ENCODE results near the gene MAPK11.

MAPK11 gene

DNA sequence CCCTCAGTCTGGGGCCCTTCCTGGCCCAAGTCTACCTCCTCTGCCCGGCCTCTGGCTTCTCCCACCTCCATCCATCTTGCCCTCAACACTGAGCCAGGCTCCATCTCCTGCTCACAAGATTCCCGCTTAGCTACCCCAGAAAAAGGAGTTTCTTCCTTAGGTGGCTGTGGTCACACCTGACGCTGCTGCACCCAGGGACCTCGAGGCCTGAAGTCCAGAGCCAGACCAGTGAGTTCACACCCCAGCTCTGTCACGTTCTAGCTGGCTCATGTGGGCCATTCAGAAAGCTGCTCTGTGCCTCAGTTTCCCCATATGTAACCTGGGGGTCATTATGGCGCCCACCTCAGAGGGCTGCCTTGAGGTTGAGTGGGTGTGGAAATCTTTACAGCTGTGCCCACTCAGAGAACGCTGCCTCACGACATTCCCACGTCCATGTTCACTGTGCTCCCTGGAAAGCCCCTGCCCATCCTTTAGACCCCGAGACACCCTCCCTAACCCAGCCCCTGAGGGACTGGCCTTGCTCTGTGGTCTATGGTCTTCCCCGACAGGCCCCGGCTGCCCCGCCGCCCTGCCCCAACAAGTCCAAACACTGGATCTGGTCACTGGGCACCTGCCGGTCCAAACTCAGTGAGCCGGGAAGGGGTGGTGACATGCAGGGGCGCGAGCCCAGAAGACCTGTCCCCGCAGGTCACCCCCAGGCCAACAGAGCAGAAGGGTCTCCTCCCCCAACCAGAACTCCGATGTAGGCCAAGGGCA, 27.5 kb upstream of the MAPK11 start:
- H3K79me2 ChIP-seq (ENCODE audit: low read length): peaks cover 85% of the 10 kb centered on the region
- H3K4me2 ChIP-seq (ENCODE audit: low read length): no peak overlapping the region
- no peak overlapping the region for H3K4me3 ChIP-seq (ENCODE audit: low read length)

GRCh38 chr22:50296658-50297490, 26.7 kb upstream of the MAPK11 start:
- H3K27ac ChIP-seq (ENCODE audit: low read length): no peak overlapping the region
- TF ChIP-seq, protein P1, sequence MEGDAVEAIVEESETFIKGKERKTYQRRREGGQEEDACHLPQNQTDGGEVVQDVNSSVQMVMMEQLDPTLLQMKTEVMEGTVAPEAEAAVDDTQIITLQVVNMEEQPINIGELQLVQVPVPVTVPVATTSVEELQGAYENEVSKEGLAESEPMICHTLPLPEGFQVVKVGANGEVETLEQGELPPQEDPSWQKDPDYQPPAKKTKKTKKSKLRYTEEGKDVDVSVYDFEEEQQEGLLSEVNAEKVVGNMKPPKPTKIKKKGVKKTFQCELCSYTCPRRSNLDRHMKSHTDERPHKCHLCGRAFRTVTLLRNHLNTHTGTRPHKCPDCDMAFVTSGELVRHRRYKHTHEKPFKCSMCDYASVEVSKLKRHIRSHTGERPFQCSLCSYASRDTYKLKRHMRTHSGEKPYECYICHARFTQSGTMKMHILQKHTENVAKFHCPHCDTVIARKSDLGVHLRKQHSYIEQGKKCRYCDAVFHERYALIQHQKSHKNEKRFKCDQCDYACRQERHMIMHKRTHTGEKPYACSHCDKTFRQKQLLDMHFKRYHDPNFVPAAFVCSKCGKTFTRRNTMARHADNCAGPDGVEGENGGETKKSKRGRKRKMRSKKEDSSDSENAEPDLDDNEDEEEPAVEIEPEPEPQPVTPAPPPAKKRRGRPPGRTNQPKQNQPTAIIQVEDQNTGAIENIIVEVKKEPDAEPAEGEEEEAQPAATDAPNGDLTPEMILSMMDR (IDR thresholded peaks at IDR 0.05; ENCODE audit: low read depth, low read length): no peak
- no peak for TF ChIP-seq EZH2phosphoT487 (IDR thresholded peaks at IDR 0.05; ENCODE audit: low read depth)
- no peaks in the 10 kb centered on the region for H3K9me3 ChIP-seq (ENCODE audit: insufficient read depth, low read length)
- peaks cover 83% of the 10 kb centered on the region for H3K79me2 ChIP-seq (ENCODE audit: low read length)
- H2AFZ ChIP-seq (ENCODE audit: low read depth, low read length): no peak overlapping the region
- H4K20me1 ChIP-seq (ENCODE audit: insufficient read depth, low read length): peaks cover 70% of the 10 kb centered on the region
- H3K27me3 ChIP-seq (ENCODE audit: low read depth, low read length): no peaks in the 10 kb centered on the region
- no peak overlapping the region for H3K9ac ChIP-seq (ENCODE audit: low read length)
- H3K4me2 ChIP-seq (ENCODE audit: low read length): no peak overlapping the region
- H3K36me3 ChIP-seq (replicated peaks; ENCODE audit: low read depth, low read length): no peaks in the 10 kb centered on the region
- peaks cover 32% of the 10 kb centered on the region for H3K4me1 ChIP-seq (ENCODE audit: low read length)
- H3K4me3 ChIP-seq (ENCODE audit: low read length): no peak overlapping the region

More for the DNA sequence above, 27.5 kb upstream of the MAPK11 start:
- TF ChIP-seq, protein P1 (IDR thresholded peaks at IDR 0.05; ENCODE audit: low read depth, low read length): no peak
- no peak for TF ChIP-seq EZH2phosphoT487 (IDR thresholded peaks at IDR 0.05; ENCODE audit: low read depth)
- Histone ChIP-seq H3K27ac (ENCODE audit: low read length) (no peak overlapping the region), H3K27me3 (ENCODE audit: low read depth, low read length) (no peaks in the 10 kb centered on the region), H3K9me3 (ENCODE audit: insufficient read depth, low read length) (no peaks in the 10 kb centered on the region), H2AFZ (ENCODE audit: low read depth, low read length) (no peak overlapping the region), H4K20me1 (ENCODE audit: insufficient read depth, low read length) (peaks cover 71% of the 10 kb centered on the region), H3K36me3 (replicated peaks; ENCODE audit: low read depth, low read length) (no peaks in the 10 kb centered on the region), H3K4me1 (ENCODE audit: low read length) (peaks cover 32% of the 10 kb centered on the region), H3K9ac (ENCODE audit: low read length) (no peak overlapping the region)

- H3K36me3 ChIP-seq (replicated peaks; ENCODE audit: low read depth, low read length): no peaks in the 10 kb centered on the region
- peaks cover 32% of the 10 kb centered on the region for H3K4me1 ChIP-seq (ENCODE audit: low read length)
- peaks cover 68% of the 10 kb centered on the region for H3K79me2 ChIP-seq (ENCODE audit: low read length)
- H3K9me3 ChIP-seq (ENCODE audit: insufficient read depth, low read length): no peaks in the 10 kb centered on the region
- H3K27ac ChIP-seq (ENCODE audit: low read length): peak overlapping the region; percentile 4; the same call in 1 of the 2 replicates
- H3K4me2 ChIP-seq (ENCODE audit: low read length): peak overlapping the region; percentile 79
- no peaks in the 10 kb centered on the region for H3K27me3 ChIP-seq (ENCODE audit: low read depth, low read length)
- TF ChIP-seq EZH2phosphoT487 (IDR thresholded peaks at IDR 0.05; ENCODE audit: low read depth): no peak
- TF ChIP-seq, protein P1 (IDR thresholded peaks at IDR 0.05; ENCODE audit: low read depth, low read length): no peak
- H3K4me3 ChIP-seq (ENCODE audit: low read length): peak overlapping the region; percentile 66
- peak overlapping the region; percentile 31; the same call in 1 of the 2 replicates for H3K9ac ChIP-seq (ENCODE audit: low read length)
- no peak overlapping the region for H2AFZ ChIP-seq (ENCODE audit: low read depth, low read length)
- H4K20me1 ChIP-seq (ENCODE audit: insufficient read depth, low read length): peaks cover 70% of the 10 kb centered on the region
Measured at GRCh38 chr22:50294319-50294656, 24.1 kb upstream of the MAPK11 start.

All from OCI-LY3 (cell line).